Astrocyte of the cerebellum (primary cell): ENCODE data around the gene RTN3.

ENCODE experiments used
- DNase-seq: peaks from one replicate; pipeline ENCODE4 v3.0.0-alpha.2; 2011; ENCODE audit warnings: low read depth
- H3K4me3 ChIP-seq: 2 replicates; pipeline ENCODE4 v1.5.1; 2011; ENCODE audit warnings: mild to moderate bottlenecking, low read depth, low read length, moderate library complexity
- CTCF ChIP-seq: IDR thresholded peaks from 2 replicates; pipeline ENCODE4 v1.5.1; 2012; ENCODE audit warnings: low read length, low read depth, moderate library complexity, mild to moderate bottlenecking; ENCODE audit errors: missing control alignments
- in situ Hi-C: cut with HindIII; loops from 2 replicates; pipeline ENCODE4 v1.10.0; 2017; ENCODE audit warnings: low sequenced_read_pairs

The RTN3 gene

GRCh38 chr11:63775191-63775590 lies 93.9 kb downstream of the RTN3 start:
- TF ChIP-seq CTCF, result no peak
- in situ Hi-C loops, result no loop called here
- no peak for DNase-seq
- H3K4me3 ChIP-seq, result no peak overlapping the region

- no peak overlapping the region for H3K4me3 ChIP-seq
- no peak for TF ChIP-seq CTCF
- no peak for DNase-seq
- in situ Hi-C loops, result no loop called here
These were observed 97.7 kb downstream of the RTN3 start for GRCh38 chr11:63779039-63779438.

- in situ Hi-C loops, result no loop called here
- no peak for DNase-seq
- no peak for TF ChIP-seq CTCF
- H3K4me3 ChIP-seq, result no peak overlapping the region
These were observed 101.4 kb downstream of the RTN3 start for GRCh38 chr11:63782749-63783148.

GRCh38 chr11:63783925-63784592 lies 102.8 kb downstream of the RTN3 start:
- DNase-seq, result no peak
- no peak for TF ChIP-seq CTCF
- in situ Hi-C loops, result no loop called here
- H3K4me3 ChIP-seq, result no peak overlapping the region

DNA sequence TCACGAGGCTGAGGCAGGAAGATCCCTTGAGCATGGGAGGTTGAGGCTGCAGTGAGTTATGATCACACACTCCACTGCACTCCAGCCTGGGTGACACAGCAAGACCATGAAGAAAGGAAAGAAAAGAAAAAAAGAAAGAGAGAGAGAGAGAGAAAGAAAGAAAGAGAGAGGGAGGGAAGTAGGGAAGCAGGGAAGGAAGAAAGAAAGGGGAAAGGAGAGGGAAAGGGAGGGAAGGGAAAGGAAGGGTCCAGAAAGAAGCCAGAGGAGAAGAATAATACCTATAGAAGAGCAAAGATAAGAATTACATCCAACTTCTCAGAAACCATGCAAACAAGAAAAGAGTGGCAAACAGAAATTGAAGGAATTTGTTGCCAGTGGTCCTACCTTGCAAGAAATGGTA lies 104.5 kb downstream of the RTN3 start:
- no peak for TF ChIP-seq CTCF
- in situ Hi-C loops, result no loop called here
- no peak for DNase-seq

GRCh38 chr11:63791495-63792167 lies 110.3 kb downstream of the RTN3 start:
- no peak for TF ChIP-seq CTCF
- DNase-seq, result no peak
- in situ Hi-C loops, result no loop called here
- no peak overlapping the region for H3K4me3 ChIP-seq

More for the DNA sequence above, 104.5 kb downstream of the RTN3 start:
- no peak overlapping the region for H3K4me3 ChIP-seq
